GM19193 (cell line): Measurements from ENCODE around the gene KLRD1.

Experiments used
- POLR2A ChIP-seq: IDR thresholded peaks from 4 replicates; pipeline ENCODE4 v1.6.1; 2011; ENCODE audit not compliant: insufficient read depth, insufficient read length; ENCODE audit errors: extremely low read depth

KLRD1 gene, protein sequence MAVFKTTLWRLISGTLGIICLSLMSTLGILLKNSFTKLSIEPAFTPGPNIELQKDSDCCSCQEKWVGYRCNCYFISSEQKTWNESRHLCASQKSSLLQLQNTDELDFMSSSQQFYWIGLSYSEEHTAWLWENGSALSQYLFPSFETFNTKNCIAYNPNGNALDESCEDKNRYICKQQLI

DNA sequence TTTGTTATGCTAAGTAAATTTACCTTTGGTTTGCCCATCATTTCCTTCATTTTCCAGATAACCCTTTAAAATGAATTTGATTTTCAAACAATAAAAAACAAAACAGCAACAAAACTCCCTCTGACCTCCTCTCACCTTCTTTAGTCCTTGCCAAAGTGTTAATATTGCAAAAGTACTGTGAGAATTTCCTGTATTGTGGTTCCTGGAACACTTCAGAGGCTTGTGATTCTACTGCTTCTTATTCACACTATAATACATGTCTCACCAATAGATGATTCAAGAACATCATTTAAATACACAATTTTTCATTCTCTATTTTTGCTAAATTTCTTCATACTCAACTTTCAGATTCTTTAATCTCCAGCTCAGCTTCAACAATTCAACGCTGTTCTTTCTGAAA is at the start of gene KLRD1:
KLRD1 (plus strand) TSS at position 241 of the 400 bp plus-strand sequence. CDS start 208 bp downstream, outside the sequence.
- no peak for TF ChIP-seq POLR2A

DNA sequence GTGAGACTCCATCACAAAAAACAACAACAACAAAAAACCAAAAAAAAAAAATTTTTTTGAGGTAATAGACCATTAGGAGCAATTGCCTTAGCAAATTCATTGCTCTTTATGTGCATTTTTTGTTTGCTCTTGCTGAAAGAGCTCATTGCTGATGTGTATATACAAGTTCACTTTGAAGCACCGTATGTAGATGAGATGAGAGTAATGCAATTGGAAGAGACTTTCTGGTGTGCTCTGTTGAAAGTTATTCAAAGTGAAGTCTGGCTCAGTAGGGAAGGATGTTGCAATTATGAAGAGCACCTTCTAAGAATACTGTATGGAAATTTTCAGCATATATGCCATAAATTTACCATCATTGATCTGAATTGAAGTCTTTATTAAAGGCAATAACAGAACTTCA is 46.7 kb upstream of the KLRD1 start:
- TF ChIP-seq POLR2A = no peak

DNA sequence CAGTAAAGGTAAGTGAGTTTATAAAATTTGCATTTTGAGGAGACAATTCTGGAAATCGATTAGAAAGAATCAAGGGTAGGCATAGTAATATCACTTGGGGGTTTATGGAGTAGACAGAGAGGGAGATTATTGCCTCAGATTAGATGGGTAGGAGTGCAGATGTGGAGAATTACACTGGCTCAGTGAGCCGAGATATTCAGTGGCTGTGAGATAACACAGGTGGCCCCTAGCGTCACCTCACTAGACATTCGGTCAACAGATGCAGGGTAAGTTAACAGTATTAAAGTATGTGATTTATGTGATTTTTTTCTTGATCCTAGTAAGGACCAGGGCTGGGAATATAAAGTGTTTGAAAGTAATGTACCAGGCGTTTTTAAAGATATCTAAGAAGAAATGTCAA is 39.6 kb upstream of the KLRD1 start:
- TF ChIP-seq POLR2A = no peak

DNA sequence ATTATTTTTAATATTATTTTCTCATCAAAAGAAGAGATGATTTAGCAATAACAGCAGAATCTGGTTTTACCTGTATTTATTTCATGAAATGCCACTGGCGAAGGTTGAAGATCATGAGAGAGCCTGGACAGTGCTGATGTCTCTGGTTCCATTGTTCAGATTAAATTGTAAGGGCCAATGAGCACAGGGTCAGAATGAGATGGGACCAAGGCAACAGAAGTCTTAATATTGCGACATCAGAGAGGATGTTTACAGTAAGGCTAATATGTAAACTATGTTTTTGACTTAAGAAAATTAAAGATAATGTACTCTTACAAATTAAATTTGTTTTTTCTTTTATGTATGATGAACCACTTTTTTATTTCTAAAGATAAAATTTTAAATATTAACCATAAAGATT is 35.2 kb upstream of the KLRD1 start:
- TF ChIP-seq POLR2A = no peak

DNA sequence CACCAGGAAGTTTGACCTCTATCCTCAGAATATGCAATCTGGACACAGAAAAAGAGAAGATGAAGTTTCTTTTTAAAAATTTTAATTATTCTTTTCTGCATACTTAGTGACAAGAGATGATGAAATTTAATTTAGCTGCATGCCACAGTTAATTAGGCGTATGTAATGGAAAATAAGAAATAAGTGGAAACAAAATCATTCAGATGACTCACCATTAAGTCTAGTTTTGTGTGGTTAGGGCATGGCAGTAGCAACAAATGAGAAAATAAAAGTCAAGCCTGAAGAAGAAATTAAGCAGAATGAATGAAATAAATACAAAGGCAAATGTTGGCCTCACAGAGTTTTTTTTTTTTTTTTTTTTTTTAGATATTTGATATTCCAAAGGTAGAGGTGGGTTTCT is 30.9 kb upstream of the KLRD1 start:
- no peak for TF ChIP-seq POLR2A

DNA sequence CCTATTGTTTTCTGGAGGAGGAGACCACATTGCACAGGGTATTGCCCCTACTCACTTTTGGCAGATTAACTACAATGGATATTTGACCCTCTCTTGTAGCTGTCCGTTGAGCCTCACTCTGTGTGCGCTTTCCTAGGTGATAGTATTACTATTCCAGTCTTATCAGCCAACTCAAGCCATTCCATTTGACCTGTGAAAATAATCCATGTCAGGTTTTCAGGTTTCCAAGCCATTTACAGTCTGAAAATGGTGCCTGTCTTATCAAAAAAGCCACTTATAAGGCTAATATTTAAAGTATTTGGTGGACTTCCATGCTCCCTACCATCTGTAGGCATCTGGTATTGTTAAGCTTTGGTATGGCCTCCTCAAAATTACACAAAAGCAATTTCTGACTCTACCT is 29.6 kb upstream of the KLRD1 start:
- TF ChIP-seq POLR2A = no peak

DNA sequence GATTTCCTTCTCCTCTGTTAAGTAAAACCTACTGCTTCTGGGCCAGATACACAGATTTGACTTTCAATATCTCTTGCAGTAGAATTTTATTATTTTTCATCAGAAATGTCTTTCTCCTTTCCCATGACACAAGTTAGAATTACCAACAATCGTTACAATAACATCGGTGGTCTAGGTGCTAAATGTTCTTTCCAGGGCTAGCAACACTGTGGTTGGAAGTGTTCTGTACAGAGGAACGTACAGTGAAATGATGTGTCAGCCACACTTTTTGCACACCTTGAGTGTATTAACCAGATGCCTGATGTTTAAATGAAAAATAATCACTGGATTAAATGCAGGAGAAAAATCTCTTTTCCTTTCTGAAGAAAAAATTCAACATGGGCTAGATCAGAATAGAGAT is 27.7 kb upstream of the KLRD1 start:
- no peak for TF ChIP-seq POLR2A

DNA sequence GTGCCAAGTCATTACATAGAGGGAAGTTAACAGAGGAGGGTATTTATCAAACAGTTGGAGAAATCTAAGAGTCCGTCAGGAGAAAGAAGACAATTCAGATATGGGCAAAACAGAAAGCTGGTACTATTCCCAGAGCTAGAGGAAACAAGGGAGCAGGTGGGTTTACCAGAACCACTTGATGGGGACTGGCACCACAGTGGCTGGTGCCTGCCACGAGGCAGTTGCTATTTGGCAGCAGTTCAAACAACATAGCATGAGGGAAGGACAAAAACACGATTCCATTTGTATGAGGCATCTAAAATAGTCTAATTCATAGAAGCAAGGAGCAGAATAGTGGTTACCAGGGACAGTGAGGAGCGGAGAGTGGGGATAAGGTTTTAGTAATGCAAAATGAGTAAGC is 24.6 kb upstream of the KLRD1 start:
- TF ChIP-seq POLR2A = no peak

DNA sequence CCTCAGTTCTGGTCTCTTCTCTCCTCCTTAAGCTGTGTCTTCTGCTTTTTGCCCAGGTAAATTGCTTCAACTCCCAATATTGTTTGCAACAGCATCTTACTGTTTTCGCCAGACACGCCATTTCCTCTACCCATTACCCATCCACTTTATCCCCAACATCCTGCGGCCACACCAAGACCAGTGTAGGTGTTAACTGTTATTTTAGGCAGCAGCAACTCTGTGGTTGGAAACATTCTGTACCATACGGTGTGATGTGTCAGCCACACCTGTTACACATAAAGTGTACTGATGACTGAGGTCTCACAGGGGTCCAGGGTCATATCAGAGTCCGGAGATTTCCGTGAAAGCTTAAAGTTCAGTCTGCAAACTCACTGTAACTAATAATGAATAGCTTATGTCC is 21.8 kb upstream of the KLRD1 start:
- no peak for TF ChIP-seq POLR2A

DNA sequence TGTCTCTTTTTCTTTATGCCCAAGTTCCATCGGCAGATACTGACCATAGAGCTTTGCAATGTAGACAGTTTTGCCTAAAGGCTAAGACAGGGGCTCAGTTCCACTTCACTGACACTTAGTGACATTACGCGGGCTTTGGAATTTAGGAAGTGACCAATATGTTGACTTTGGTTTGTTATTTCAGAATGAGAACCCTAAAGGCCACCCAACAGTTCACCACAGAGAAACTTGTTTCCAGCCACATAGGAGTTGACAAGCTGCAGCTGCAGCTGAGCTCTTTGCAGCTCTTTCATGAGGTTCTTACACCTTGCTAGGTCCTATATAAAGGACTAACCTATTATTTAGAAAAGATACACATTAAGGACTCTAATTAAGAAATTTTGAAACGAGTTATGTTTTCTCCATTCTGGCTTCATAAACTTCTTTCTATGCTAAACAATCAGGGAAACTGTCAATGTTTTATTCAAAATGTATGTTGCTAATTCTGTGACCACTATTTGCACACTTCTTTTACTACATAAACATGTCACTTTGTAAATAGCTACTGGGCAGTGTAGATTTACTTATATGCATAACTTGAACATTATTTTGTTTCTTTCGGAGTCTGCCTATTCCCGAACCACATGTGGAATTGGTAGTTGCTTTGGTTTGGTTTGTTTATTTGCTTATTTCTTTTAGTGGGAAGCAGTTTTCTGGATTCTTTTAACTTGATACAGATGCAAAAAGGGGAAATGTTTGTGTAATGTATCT is 18.5 kb upstream of the KLRD1 start:
- TF ChIP-seq POLR2A = no peak

DNA sequence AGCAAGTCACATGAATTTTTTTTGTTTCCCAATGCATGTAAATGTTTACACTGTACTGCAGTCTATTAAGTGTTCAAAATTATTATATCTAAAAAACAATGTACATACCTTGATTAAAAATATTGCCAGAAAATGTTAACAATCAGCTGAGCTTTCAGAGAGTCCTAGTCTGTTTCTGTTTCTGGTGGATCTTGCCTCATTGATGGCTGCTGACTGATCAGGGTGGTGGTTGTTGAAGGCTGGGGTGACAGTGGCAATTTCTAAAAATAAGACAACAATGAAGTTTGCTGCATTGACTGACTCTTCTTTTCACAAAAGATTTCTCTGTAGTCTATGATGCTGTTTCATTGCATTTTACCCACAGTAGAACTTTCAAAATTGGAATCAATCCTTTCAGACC is 16.6 kb upstream of the KLRD1 start:
- no peak for TF ChIP-seq POLR2A

DNA sequence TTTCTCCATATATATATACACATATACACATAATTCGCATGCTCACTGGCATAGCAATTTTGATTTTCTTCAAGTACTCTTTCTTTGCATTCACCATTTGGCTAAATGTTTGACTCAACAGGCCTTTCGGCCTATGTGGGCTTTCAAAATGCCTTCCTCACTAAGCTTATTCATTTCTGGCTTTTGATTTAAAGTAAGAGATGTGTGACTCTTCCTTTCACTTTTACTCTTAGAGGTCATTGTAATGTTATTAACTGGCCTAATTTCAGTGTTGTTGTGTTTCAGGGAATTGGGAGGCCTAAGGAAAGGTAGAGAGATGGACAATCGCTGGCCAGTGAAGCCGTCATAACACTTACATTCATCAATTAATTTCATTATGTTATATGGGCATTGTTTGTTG is 14.5 kb upstream of the KLRD1 start:
- TF ChIP-seq POLR2A = no peak

DNA sequence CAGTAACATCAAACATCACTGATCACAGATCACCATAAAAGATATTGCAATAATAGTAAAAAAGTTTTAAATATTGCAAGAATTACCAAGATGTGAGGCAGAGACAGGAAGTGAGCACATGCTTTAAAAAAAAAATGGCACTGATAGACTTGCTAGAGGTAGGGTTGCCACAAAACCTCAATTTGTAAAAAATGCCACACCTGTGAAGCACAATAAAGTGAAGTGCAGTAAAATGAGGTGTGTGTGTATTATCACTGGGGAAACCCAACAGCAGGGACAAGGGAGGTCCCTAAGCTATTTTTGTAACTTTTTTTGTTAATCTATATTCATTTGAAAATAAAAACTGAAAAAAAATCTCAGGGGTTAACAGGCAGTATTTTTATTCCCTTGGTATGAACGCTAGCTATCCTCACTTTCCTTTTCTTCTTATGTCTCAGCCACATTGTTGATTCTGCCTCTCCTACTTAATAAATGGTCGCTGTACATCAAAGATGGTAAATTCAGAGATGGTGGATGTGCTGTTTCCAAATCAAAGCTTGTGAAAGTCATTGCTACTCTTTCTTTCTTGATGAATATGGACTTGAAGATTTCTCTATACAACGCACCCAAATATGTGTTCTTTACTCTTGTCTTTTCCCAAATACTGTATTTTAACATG is 14.0 kb upstream of the KLRD1 start:
- no peak for TF ChIP-seq POLR2A

DNA sequence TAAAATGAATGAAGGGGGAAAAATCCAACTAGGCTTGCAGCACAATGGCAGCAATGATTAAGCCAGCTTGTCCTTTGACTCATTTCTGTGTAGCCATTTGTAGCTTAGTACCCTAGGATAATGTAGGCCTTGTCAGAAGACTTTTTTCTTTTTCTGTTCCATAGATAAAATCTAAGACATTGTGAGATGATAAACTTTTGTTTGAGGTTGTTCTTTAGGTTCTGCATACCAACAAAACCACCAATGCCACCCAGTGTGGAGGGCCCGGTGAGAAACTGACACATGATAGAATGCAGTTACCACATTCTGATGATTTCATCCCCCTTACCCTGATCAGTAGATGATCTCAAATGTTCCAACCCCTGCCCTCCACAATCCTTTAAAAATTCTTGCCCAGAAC is 6.6 kb upstream of the KLRD1 start:
- no peak for TF ChIP-seq POLR2A

DNA sequence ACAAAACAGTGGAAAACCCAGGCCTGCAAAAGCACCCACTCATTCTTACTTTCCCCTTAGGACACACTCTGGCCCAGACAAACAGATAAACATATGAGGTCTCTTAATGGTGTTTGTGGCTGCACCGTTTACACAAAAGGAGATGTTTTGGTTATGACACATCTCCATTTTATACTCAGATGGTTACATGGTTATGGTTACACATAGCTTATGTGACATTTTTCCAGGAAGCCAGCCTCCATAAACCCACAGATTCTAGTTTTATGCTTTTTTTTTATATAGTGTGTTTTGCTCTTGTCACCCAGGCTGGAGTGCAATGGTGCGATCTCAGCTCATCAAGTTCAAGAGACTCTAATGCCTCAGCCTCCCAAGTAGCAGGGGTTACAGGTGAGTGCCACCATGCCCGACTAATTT is 3.5 kb upstream of the KLRD1 start:
- no peak for TF ChIP-seq POLR2A

DNA sequence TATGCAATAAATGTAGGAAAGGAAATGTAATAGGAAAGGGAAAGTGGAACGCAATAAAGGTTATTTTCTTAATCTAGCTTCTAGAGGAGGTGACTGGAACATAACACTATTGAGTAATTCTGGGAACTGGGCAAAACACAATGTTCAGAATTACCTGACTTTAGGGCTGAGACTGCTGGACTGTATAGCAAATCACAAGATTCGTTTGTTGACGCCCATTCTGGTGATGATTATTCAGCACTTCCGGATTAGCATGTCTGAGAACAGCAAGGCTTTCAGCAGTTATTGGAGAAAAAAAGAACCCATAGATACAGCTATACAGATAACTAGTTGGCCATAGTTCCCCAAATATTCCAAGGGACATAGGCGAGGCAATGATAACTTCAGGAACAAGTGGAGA is 2.3 kb upstream of the KLRD1 start:
- TF ChIP-seq POLR2A = no peak
